Kidney (tissue), 14 donors: ENCODE results near the gene TLN1. TPM values are rescaled to one million over a fixed set of nuclear protein-coding genes. Genes with fewer than 3 reads are reported as not detected.

Experiments
- DNase-seq, 5 donors: peaks; one replicate each; pipeline ENCODE4 v3.0.0-alpha.2; 2013 to 2020
- FAIRE-seq: peaks from 2 replicates; lab custom pipeline; 2012; peaks lifted over from hg19 to GRCh38; lab: Jason Lieb, UNC
- H3K27ac ChIP-seq, 2 donors: one replicate each; pipeline ENCODE4 v1.7.0; 2013; ENCODE audit warnings: low read depth in 2 of 2, low read length in 2 of 2, inconsistent platforms in 1 of 2
- H3K27me3 ChIP-seq: one replicate; pipeline ENCODE4 v1.7.1; 2013; ENCODE audit warnings: low read length, inconsistent platforms; ENCODE audit not compliant: control insufficient read depth, insufficient read depth
- H3K36me3 ChIP-seq, 3 donors: one replicate each; pipeline versions ENCODE4 v1.7.0 to v1.7.1; 2013; ENCODE audit warnings: low read length in 3 of 3, control low read depth in 1 of 3, inconsistent platforms in 1 of 3; ENCODE audit not compliant: insufficient read depth in 3 of 3, control insufficient read depth in 2 of 3
- H3K4me1 ChIP-seq, 3 donors: one replicate each; pipeline versions ENCODE4 v1.7.0 to v1.7.1; 2013; ENCODE audit warnings: low read length in 3 of 3, inconsistent platforms in 1 of 3, low read depth in 1 of 3; ENCODE audit not compliant: control insufficient read depth in 2 of 3, insufficient read depth in 2 of 3
- H3K4me3 ChIP-seq, 3 donors: one replicate each; pipeline versions ENCODE4 v1.7.0 to v1.8.1; 2013; ENCODE audit warnings: low read length in 3 of 3, control low read depth in 1 of 3, inconsistent platforms in 1 of 3
- H3K9ac ChIP-seq, 3 donors: one replicate each; pipeline versions ENCODE4 v1.7.0 to v1.7.1; 2013; ENCODE audit warnings: low read length in 3 of 3, control low read depth in 1 of 3, inconsistent platforms in 1 of 3
- H3K9me3 ChIP-seq, 3 donors: one replicate each; pipeline versions ENCODE4 v1.7.0 to v1.7.1; 2013; ENCODE audit warnings: low read length in 3 of 3, control low read depth in 1 of 3, inconsistent platforms in 1 of 3; ENCODE audit not compliant: control insufficient read depth in 2 of 3, insufficient read depth in 1 of 3
- intact Hi-C: fragments of 100-400 bp; cut with DNase I; formaldehyde crosslinking; loops from one replicate; pipeline ENCODE4 v1.11.1; 2022
- polyA plus RNA-seq: library from polyadenylated mRNA; stranded (reverse); fragments of 350-450 nt; fragmentation: Illumina TruSeq; extraction: RNeasy Lipid Tissue Mini Kit (QIAGEN cat#74804); gene quantifications from one replicate; pipeline ENCODE4 v1.2.3, GENCODE V29; 2014; ENCODE audit warnings: low read depth, low replicate concordance; ENCODE audit not compliant: insufficient read depth
- total RNA-seq: library from RNA; stranded (reverse); fragmentation: NEBNext Ultra II Directional; extraction: Animal tissue kit (Norgen Biotek cat#: 25700); gene quantifications from one replicate; pipeline ENCODE4 v1.2.1, GENCODE V29; 2021
- TF ChIP-seq, protein P1 (sequence below): IDR thresholded peaks from 3 replicates; pipeline ENCODE4 v1.5.1; 2012; ENCODE audit warnings: mild to moderate bottlenecking, moderate library complexity, borderline replicate concordance; ENCODE audit not compliant: insufficient read depth; ENCODE audit errors: extremely low read depth
- donor health status: control.
- donor health status: control.
- donor health status: control.
- donor health status: control.
- donor health status: control.
- donor health status: DM: yes; HTN: yes; CAD: no.
- donor health status: Normal renal cell carcinoma (clear cell type).

The TLN1 gene
- total and polyA plus RNA-seq, 2 donors from 2014 or later: 71.7 to 376 TPM

DNA sequence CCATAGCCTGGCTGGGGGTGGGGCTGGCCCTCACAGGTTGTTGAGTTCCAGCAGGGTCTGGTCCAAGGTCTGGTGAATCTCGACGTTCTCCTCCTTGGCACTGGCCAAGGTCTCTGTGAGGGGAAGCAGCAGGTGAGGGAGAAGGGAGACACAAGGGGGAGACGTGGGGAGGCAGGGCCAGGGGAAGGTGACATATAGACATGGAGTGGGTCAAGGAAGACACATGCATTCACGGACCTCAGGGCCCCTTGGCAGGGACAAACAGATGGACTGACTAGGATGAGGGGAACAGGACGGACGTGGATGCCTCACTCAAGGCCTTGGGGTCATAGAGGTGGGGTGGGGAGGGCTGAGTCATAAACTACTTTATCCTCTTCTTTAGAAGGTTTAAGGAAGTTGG is 49.9 kb downstream of the TLN1 start:
- Histone ChIP-seq H3K9ac (no peak overlapping the region), H3K9me3 (no peaks in the 10 kb centered on the region), H3K4me1 (peaks cover 0 to 2% (median 0%) of the 10 kb centered on the region in 3 donors), H3K4me3 (no peak overlapping the region), H3K27ac (no peak overlapping the region), H3K27me3 (no peaks in the 10 kb centered on the region), H3K36me3 (peaks cover 0 to 2% (median 0%) of the 10 kb centered on the region in 3 donors)
- intact Hi-C loops: no loop called here
- TF ChIP-seq, protein P1, sequence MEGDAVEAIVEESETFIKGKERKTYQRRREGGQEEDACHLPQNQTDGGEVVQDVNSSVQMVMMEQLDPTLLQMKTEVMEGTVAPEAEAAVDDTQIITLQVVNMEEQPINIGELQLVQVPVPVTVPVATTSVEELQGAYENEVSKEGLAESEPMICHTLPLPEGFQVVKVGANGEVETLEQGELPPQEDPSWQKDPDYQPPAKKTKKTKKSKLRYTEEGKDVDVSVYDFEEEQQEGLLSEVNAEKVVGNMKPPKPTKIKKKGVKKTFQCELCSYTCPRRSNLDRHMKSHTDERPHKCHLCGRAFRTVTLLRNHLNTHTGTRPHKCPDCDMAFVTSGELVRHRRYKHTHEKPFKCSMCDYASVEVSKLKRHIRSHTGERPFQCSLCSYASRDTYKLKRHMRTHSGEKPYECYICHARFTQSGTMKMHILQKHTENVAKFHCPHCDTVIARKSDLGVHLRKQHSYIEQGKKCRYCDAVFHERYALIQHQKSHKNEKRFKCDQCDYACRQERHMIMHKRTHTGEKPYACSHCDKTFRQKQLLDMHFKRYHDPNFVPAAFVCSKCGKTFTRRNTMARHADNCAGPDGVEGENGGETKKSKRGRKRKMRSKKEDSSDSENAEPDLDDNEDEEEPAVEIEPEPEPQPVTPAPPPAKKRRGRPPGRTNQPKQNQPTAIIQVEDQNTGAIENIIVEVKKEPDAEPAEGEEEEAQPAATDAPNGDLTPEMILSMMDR: no peak
- FAIRE-seq: no peak
- DNase-seq: peak in 1 of 5 donors; percentile 50

DNA sequence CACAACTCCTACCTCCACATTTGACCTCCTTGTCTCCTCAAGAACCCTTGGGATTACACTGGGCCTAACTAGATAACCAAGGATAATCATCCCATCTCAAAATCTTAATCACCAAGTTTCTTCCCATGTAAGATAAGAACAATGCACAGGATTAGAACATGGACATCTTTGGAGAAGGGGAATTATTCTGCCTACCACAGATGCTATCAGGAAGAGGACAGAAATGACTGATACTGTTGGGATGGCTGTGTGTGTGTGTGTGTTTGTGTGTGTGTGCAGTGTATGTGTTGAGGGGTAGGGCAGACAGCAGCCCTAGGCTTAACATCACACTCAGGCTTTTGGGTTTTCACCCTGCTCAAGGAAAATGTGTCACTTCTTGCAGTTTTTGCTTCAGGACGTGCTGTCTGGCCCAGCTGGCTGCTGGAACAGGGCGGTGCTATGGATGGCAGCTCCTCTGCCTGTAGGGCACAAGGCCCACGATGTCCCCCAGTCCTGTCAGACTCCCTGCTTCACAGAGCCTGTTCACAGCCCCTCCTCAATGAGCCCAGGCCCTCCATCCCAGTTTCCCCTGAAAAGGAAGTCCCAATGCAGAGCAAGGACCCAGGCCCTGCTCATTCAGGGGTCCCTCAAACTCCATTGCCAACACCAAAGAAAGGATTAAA is 50.5 kb downstream of the TLN1 start:
- no peaks in the 10 kb centered on the region for H3K9me3 ChIP-seq
- H3K4me1 ChIP-seq: peaks cover 0 to 2% (median 0%) of the 10 kb centered on the region in 3 donors
- H3K27me3 ChIP-seq: no peaks in the 10 kb centered on the region
- DNase-seq (peak in 1 of 5 donors; percentile 60), FAIRE-seq (no peak)
- intact Hi-C loops: no loop called here
- H3K4me3 ChIP-seq: no peak overlapping the region
- H3K36me3 ChIP-seq: peaks cover 0 to 2% (median 0%) of the 10 kb centered on the region in 3 donors
- no peak overlapping the region for H3K9ac ChIP-seq
- TF ChIP-seq, protein P1: no peak
- H3K27ac ChIP-seq: no peak overlapping the region

DNA sequence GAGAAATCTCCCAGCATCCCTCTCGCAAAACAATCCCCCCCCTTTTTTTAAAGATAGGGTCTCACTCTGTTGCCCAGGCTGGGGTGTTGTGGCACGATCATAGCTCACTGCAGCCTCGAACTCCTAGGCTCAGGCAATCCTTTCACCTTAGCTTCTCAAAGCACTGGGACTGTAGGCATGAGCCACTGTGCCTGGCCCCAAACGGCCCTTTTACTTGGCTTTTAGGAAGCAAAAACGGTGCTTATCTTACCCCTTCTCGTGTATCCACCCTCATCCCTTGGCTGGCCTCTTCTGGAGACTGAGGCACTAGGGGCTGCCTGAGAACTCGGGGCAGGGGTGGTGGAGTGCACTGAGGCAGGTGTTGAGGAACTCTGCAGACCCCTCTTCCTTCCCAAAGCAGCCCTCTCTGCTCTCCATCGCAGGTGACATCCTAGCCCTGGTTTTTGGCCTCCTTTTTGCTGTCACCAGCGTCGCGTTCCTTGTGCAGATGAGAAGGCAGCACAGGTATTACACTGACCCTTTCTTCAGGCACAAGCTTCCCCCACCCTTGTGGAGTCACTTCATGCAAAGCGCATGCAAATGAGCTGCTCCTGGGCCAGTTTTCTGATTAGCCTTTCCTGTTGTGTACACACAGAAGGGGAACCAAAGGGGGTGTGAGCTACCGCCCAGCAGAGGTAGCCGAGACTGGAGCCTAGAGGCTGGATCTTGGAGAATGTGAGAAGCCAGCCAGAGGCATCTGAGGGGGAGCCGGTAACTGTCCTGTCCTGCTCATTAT is 51.5 kb downstream of the TLN1 start:
- Histone ChIP-seq H3K27me3 (no peaks in the 10 kb centered on the region), H3K4me1 (peaks cover 0 to 5% (median 0%) of the 10 kb centered on the region in 3 donors), H3K9me3 (no peaks in the 10 kb centered on the region), H3K36me3 (peaks cover 0 to 2% (median 0%) of the 10 kb centered on the region in 3 donors), H3K4me3 (no peak overlapping the region), H3K27ac (no peak overlapping the region), H3K9ac (no peak overlapping the region)
- no peak for DNase-seq
- TF ChIP-seq, protein P1: no peak
- no peak for FAIRE-seq
- intact Hi-C loops: no loop called here
